22Rv1 (cell line): ENCODE results near the gene IVD.

ENCODE experiments used
- ZFX ChIP-seq: fragments of 450-650 bp; IDR thresholded peaks from 2 replicates; pipeline ENCODE4 v1.6.1; 2017; ENCODE audit warnings: antibody characterized with exemption, borderline replicate concordance
- TF ChIP-seq, protein P1 (sequence below): fragments of 450-650 bp; IDR thresholded peaks from 2 replicates; pipeline ENCODE4 v1.5.1; 2017; ENCODE audit warnings: mild to moderate bottlenecking

DNA sequence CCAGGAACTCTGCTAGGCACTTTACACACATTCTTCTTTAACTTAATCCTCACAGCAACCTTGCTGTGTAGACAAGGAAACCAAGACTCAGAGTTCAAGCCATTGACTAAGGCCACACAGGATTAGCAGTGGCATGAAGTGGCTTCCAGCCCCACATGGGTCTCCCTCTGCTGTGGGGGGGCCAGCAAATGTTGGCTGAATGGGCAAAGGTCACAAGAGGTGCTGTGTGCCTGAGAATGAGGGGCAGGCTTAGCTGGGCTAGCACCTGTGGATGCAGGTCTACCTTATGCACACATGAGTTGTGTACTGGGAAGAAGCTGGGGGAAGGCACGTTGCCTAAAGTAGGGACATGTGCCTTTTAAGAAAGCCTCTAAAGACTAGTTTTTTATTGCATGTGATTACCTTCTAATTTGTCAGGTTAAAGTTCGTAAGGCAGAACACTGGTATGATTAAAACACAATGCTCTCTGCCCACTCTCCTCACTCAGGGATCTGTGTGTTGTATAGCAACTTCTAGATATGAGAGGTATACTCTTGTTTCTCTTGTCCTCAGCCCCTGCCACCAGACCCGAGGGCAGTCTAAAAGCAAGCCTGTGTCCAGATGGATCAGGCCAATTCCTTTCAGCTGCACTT, 46.0 kb downstream of the IVD start:
- TF ChIP-seq, protein P1, sequence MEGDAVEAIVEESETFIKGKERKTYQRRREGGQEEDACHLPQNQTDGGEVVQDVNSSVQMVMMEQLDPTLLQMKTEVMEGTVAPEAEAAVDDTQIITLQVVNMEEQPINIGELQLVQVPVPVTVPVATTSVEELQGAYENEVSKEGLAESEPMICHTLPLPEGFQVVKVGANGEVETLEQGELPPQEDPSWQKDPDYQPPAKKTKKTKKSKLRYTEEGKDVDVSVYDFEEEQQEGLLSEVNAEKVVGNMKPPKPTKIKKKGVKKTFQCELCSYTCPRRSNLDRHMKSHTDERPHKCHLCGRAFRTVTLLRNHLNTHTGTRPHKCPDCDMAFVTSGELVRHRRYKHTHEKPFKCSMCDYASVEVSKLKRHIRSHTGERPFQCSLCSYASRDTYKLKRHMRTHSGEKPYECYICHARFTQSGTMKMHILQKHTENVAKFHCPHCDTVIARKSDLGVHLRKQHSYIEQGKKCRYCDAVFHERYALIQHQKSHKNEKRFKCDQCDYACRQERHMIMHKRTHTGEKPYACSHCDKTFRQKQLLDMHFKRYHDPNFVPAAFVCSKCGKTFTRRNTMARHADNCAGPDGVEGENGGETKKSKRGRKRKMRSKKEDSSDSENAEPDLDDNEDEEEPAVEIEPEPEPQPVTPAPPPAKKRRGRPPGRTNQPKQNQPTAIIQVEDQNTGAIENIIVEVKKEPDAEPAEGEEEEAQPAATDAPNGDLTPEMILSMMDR: no peak
- no peak for TF ChIP-seq ZFX
